T-helper 2 cell treated with Interferon-gamma antibody and Interleukin-4, amounts not matched to agents 100 ng/mL and 5 ng/mL, for 36 hours (primary cell): Measurements from ENCODE around the gene SLC6A9. TPM values are rescaled to one million over a fixed set of nuclear protein-coding genes. Genes with fewer than 3 reads are reported as not detected.

ENCODE experiments used
- intact Hi-C: fragments of 100-400 bp; cut with micrococcal nuclease; formaldehyde crosslinking; loops from one replicate; pipeline ENCODE4 v1.15.1; 2023
- total RNA-seq: library from RNA; stranded (reverse); gene quantifications from 2 replicates; pipeline ENCODE4 v1.2.3, GENCODE V29; 2022

Gene SLC6A9
- total RNA-seq, 1 donor from 2014 or later, result 2.6 TPM

GRCh38 chr1:44029911-44030604, 1.2 kb downstream of the SLC6A9 start:
- intact Hi-C loops, result loop anchor here (1.0 to 10.0 kb wide), 5 partner anchors 25 to 323 kb away; partner anchors contain the start of genes ATP6V0B, CCDC24, IPO13 and ST3GAL3

GRCh38 chr1:44029260-44029910, 1.9 kb downstream of the SLC6A9 start:
- intact Hi-C loops, result loop anchor here (2.0 kb wide), 1 partner anchor 25 kb away; no protein-coding TSS in a partner anchor

- intact Hi-C loops, result no loop called here
Observed at GRCh38 chr1:44027320-44027719, 3.9 kb downstream of the SLC6A9 start.

- intact Hi-C loops, result no loop called here
Observed at GRCh38 chr1:44025816-44026215, 5.4 kb downstream of the SLC6A9 start.

GRCh38 chr1:44024903-44025525, 6.2 kb downstream of the SLC6A9 start:
- intact Hi-C loops, result no loop called here

GRCh38 chr1:44024031-44024902, 7.0 kb downstream of the SLC6A9 start:
- intact Hi-C loops, result no loop called here

GRCh38 chr1:44021581-44022321, 9.5 kb downstream of the SLC6A9 start:
- intact Hi-C loops, result no loop called here

GRCh38 chr1:44021156-44021555, 10.1 kb downstream of the SLC6A9 start:
- intact Hi-C loops, result no loop called here

- intact Hi-C loops, result no loop called here
Observed at GRCh38 chr1:44020464-44020863, 10.8 kb downstream of the SLC6A9 start.

GRCh38 chr1:44019466-44019948, 11.8 kb downstream of the SLC6A9 start:
- intact Hi-C loops, result no loop called here

- intact Hi-C loops, result no loop called here
Observed at GRCh38 chr1:44016890-44017400, 14.3 kb downstream of the SLC6A9 start.

- intact Hi-C loops, result no loop called here
Observed at GRCh38 chr1:44016041-44016889, 15.0 kb downstream of the SLC6A9 start.

GRCh38 chr1:44015206-44015605, 16.1 kb downstream of the SLC6A9 start:
- intact Hi-C loops, result no loop called here

- intact Hi-C loops, result no loop called here
Observed at GRCh38 chr1:44014365-44015104, 16.7 kb downstream of the SLC6A9 start.

- intact Hi-C loops, result no loop called here
Observed at GRCh38 chr1:44013949-44014348, 17.3 kb downstream of the SLC6A9 start.

- intact Hi-C loops, result no loop called here
Observed at GRCh38 chr1:44012941-44013609, 18.2 kb downstream of the SLC6A9 start.

- intact Hi-C loops, result no loop called here
Observed at GRCh38 chr1:44012404-44012803, 18.9 kb downstream of the SLC6A9 start.

GRCh38 chr1:44010935-44011471, 20.3 kb downstream of the SLC6A9 start:
- intact Hi-C loops, result no loop called here
